Endothelial cell of umbilical vein (primary cell): ENCODE data around the gene DOLPP1. TPM values are rescaled to one million over a fixed set of nuclear protein-coding genes. Genes with fewer than 3 reads are reported as not detected.

Experiments
- BruUV-seq: library from RNA; stranded (reverse); fragments of 400-500 nt; replicated peaks from 2 replicates; lab custom pipeline; 2021; lab: Mats Ljungman, UMichigan
- CTCF ChIA-PET: fragments of 300-600, 350-600 bp; sonication (Branson Sonifier 250); formaldehyde crosslinking; loops from one replicate; lab custom pipeline; 2021; ENCODE audit warnings: antibody characterized with exemption, inconsistent platforms; lab: Charles Lee
- POLR2A ChIA-PET: fragments of 300-600, 350-600 bp; sonication (Branson Sonifier 250); formaldehyde crosslinking; loops from one replicate; lab custom pipeline; 2021; ENCODE audit warnings: antibody characterized with exemption, inconsistent platforms; lab: Charles Lee
- DNase-seq: peaks from one replicate; pipeline ENCODE4 v3.0.0-alpha.2; 2011; ENCODE audit warnings: low read depth, low spot score
- FAIRE-seq: peaks from 2 replicates; lab custom pipeline; 2011; peaks lifted over from hg19 to GRCh38; lab: Jason Lieb, UNC
- H2AFZ ChIP-seq: 2 replicates; pipeline ENCODE4 v1.6.0; 2012; ENCODE audit warnings: low read depth, low read length, control low read depth, inconsistent platforms
- H3K27ac ChIP-seq: 2 replicates; pipeline ENCODE4 v1.5.1; 2011; ENCODE audit warnings: low read depth, mild to moderate bottlenecking, control low read depth, low read length, moderate library complexity; ENCODE audit not compliant: insufficient read depth
- H3K27me3 ChIP-seq, 2 experiments: 2 replicates each; pipeline versions ENCODE4 v1.6.0 to v1.6.1; 2011; ENCODE audit warnings: low read length in 2 of 2, mixed read lengths in 1 of 2; ENCODE audit not compliant: control insufficient read depth in 2 of 2, insufficient read depth in 2 of 2
- H3K36me3 ChIP-seq, 2 experiments: 2 replicates in 1 of 2; 3 replicates in 1 of 2; pipeline ENCODE4 v1.5.1; 2011; ENCODE audit warnings: low read length in 2 of 2, mild to moderate bottlenecking in 1 of 2, moderate library complexity in 1 of 2; ENCODE audit not compliant: control insufficient read depth in 2 of 2, insufficient read depth in 2 of 2; ENCODE audit errors: extremely low read depth in 1 of 2
- H3K4me1 ChIP-seq: 3 replicates; pipeline ENCODE4 v1.5.1; 2011; ENCODE audit warnings: mild to moderate bottlenecking, low read length; ENCODE audit not compliant: control insufficient read depth, insufficient read depth; ENCODE audit errors: extremely low read depth
- H3K4me2 ChIP-seq: 2 replicates; pipeline ENCODE4 v1.6.1; 2011; ENCODE audit warnings: low read length, control low read depth, mixed read lengths; ENCODE audit not compliant: insufficient read depth
- H3K4me3 ChIP-seq, 3 experiments: fragments of 200-600 bp in 1 of 3; sonication (generic), shearing (Covaris generic) in 1 of 3; replicated peaks in 1 of 3; 2 replicates each; pipeline ENCODE4 v1.5.1; 2011 to 2016; ENCODE audit warnings: control low read depth in 3 of 3, low read length in 3 of 3, mild to moderate bottlenecking in 2 of 3, inconsistent platforms in 1 of 3, low read depth in 1 of 3, moderate library complexity in 1 of 3; ENCODE audit not compliant: insufficient read depth in 1 of 3
- H3K79me2 ChIP-seq: 2 replicates; pipeline ENCODE4 v1.6.0; 2012; ENCODE audit warnings: low read length, inconsistent platforms; ENCODE audit not compliant: control insufficient read depth, insufficient read depth
- H3K9ac ChIP-seq: replicated peaks from 2 replicates; pipeline ENCODE3; 2011; ENCODE audit warnings: low read length, control low read depth; ENCODE audit not compliant: insufficient read depth; ENCODE audit errors: extremely low read depth
- H3K9me1 ChIP-seq: replicated peaks from 3 replicates; pipeline ENCODE4 v1.6.0; 2011; ENCODE audit warnings: mild to moderate bottlenecking, low read length; ENCODE audit not compliant: control insufficient read depth, insufficient read depth; ENCODE audit errors: extremely low read depth
- H3K9me3 ChIP-seq: replicated peaks from 2 replicates; pipeline ENCODE4 v1.5.1; 2012; ENCODE audit warnings: low read length, inconsistent platforms; ENCODE audit not compliant: control insufficient read depth, insufficient read depth
- H4K20me1 ChIP-seq: replicated peaks from 2 replicates; pipeline ENCODE3; 2011; ENCODE audit warnings: mild to moderate bottlenecking, low read length; ENCODE audit not compliant: control insufficient read depth, insufficient read depth; ENCODE audit errors: extremely low read depth
- EZH2 ChIP-seq: IDR thresholded peaks from 2 replicates; pipeline ENCODE4 v1.6.1; 2012; ENCODE audit warnings: borderline replicate concordance, low read depth, mild to moderate bottlenecking, moderate library complexity, low read length, inconsistent platforms; ENCODE audit not compliant: severe bottlenecking
- FOS ChIP-seq: IDR thresholded peaks from 2 replicates; pipeline ENCODE4 v1.6.1; 2011; ENCODE audit warnings: mild to moderate bottlenecking, low read length, moderate library complexity, borderline replicate concordance; ENCODE audit not compliant: insufficient read depth
- GATA2 ChIP-seq: IDR thresholded peaks from 2 replicates; pipeline ENCODE4 v1.7.0; 2011; ENCODE audit warnings: low read depth, mild to moderate bottlenecking, moderate library complexity, mixed read lengths, low read length; ENCODE audit not compliant: insufficient read length, insufficient read depth
- JUN ChIP-seq: IDR thresholded peaks from 2 replicates; pipeline ENCODE4 v1.6.1; 2011; ENCODE audit warnings: borderline replicate concordance, low read depth; ENCODE audit not compliant: insufficient read length, insufficient read depth
- MYC ChIP-seq: IDR thresholded peaks from one replicate; pipeline ENCODE4 v1.6.1; 2011; ENCODE audit warnings: mild to moderate bottlenecking, low read depth, low read length
- POLR2A ChIP-seq: IDR thresholded peaks from 2 replicates; pipeline ENCODE4 v1.6.1; 2012; ENCODE audit warnings: low read depth, mild to moderate bottlenecking, control low read depth, low read length
- POLR2AphosphoS5 ChIP-seq: IDR thresholded peaks from 2 replicates; pipeline ENCODE4 v1.6.1; 2012; ENCODE audit warnings: low read depth, mild to moderate bottlenecking, control low read depth, low read length, moderate library complexity; ENCODE audit not compliant: insufficient read depth
- dilution Hi-C: fragments of 300-500 bp; cut with MboI; formaldehyde crosslinking; loops from one replicate; pipeline ENCODE4 v1.15.0; 2019; ENCODE audit warnings: low sequenced_read_pairs; ENCODE audit not compliant: extremely low pct_ligation_motif_present
- intact Hi-C: fragments of 100-400 bp; cut with micrococcal nuclease; formaldehyde crosslinking; loops from one replicate; pipeline ENCODE4 v1.10.0; 2022
- polyA plus RNA-seq, 4 experiments: library from polyadenylated mRNA; depleted of rRNA in 3 of 4; stranded (reverse) in 3 of 4; unstranded in 1 of 4; fragments of >200 nt; gene quantifications; 2 replicates each; pipeline versions ENCODE4 v1.2.1 to v1.2.3, GENCODE V29; 2011 to 2012; ENCODE audit warnings: missing spikeins in 1 of 4
- total RNA-seq: library from RNA; stranded (reverse); gene quantifications from 2 replicates; pipeline ENCODE4 v1.2.3, GENCODE V29; 2021
- TF ChIP-seq, protein P1 (sequence below): IDR thresholded peaks from 2 replicates; pipeline ENCODE4 v1.6.1; 2011; ENCODE audit not compliant: insufficient read depth, insufficient read length
- TF ChIP-seq, protein P2 (sequence below), 2 donors: IDR thresholded peaks; 1 replicate in 1 of 2; 2 replicates in 1 of 2; pipeline ENCODE4 v1.5.1; 2011; ENCODE audit warnings: low read length in 2 of 2, mild to moderate bottlenecking in 2 of 2, moderate library complexity in 2 of 2, control low read depth in 1 of 2, inconsistent platforms in 1 of 2, low read depth in 1 of 2; ENCODE audit not compliant: insufficient read depth in 1 of 2; ENCODE audit errors: extremely low read depth in 1 of 2

Gene DOLPP1
- total and polyA plus RNA-seq, 2 donors (not counting 3 experiments of a cell fraction or from before 2014, with no cell fraction given): 17.7 to 28.3 TPM

DNA sequence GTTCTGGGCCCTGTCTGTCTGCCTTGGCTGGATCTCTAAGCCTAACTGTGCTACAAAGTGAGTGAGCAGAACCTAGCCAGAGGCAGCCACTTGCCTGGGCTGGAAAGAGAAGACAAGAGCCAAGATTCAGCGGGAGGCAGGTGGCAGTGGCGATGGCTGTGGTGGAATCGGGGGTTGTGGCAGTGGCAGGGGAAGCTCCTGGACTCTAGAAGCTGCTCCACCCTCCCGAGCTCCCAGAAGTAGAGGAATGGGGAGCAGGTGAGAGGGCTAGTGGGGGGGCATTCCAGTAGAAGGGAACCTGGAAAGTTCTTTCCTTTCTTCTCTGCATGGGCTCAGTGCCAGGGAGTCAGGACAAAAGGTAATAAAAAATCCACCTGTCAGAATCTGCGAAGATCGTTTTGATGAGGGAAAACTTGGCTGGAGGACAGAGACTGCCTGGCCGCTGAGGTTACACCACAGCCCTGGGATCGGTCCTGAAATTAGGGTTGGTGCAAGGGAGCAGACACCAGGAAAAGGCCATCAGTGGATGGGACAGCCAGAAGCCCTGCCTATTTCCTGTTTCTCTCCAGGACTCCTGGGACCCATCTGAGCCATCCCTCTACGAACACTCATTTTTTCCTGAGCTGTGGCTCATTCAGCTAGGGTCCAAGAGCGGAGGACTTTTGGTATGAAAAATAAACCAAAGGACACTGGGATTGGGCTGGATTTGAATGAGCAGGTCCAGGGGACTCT is 28.1 kb downstream of the DOLPP1 start:
- dilution Hi-C loops (no loop called here), intact Hi-C loops (no loop called here)
- Histone ChIP-seq H3K27ac (no peak overlapping the region), H3K9me3 (no peaks in the 10 kb centered on the region), H3K79me2 (peaks cover 21% of the 10 kb centered on the region), H3K9me1 (no peaks in the 10 kb centered on the region), H2AFZ (no peak overlapping the region), H3K36me3 (peaks cover 3% of the 10 kb centered on the region in 2 experiments), H3K9ac (no peak overlapping the region), H4K20me1 (no peaks in the 10 kb centered on the region), H3K4me2 (no peak overlapping the region), H3K4me1 (peaks cover 10% of the 10 kb centered on the region), H3K4me3 (no peak overlapping the region), H3K27me3 (no peaks in the 10 kb centered on the region)
- TF ChIP-seq MYC: no peak
- TF ChIP-seq, protein P1, sequence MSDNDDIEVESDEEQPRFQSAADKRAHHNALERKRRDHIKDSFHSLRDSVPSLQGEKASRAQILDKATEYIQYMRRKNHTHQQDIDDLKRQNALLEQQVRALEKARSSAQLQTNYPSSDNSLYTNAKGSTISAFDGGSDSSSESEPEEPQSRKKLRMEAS: no peak
- TF ChIP-seq POLR2A: no peak
- TF ChIP-seq FOS: no peak
- TF ChIP-seq POLR2AphosphoS5: no peak
- TF ChIP-seq, protein P2, sequence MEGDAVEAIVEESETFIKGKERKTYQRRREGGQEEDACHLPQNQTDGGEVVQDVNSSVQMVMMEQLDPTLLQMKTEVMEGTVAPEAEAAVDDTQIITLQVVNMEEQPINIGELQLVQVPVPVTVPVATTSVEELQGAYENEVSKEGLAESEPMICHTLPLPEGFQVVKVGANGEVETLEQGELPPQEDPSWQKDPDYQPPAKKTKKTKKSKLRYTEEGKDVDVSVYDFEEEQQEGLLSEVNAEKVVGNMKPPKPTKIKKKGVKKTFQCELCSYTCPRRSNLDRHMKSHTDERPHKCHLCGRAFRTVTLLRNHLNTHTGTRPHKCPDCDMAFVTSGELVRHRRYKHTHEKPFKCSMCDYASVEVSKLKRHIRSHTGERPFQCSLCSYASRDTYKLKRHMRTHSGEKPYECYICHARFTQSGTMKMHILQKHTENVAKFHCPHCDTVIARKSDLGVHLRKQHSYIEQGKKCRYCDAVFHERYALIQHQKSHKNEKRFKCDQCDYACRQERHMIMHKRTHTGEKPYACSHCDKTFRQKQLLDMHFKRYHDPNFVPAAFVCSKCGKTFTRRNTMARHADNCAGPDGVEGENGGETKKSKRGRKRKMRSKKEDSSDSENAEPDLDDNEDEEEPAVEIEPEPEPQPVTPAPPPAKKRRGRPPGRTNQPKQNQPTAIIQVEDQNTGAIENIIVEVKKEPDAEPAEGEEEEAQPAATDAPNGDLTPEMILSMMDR (IDR thresholded peaks at IDR 0.05; ENCODE audit: extremely low read depth in 1 of 2, insufficient read depth in 1 of 2, low read depth in 1 of 2, low read length in 2 of 2): no peak
- no peak for TF ChIP-seq JUN
- TF ChIP-seq GATA2: no peak
- TF ChIP-seq EZH2: no peak
- no peak for FAIRE-seq
- TSS peak; percentile 34 for BruUV-seq
- CTCF ChIA-PET: interaction anchor here (1.1 kb wide), 1 partner anchor 516 kb away, joined by 5 read pairs; no protein-coding TSS in a partner anchor
- DNase-seq: no peak
- POLR2A ChIA-PET: no interaction called here
